H1 (cell line): ENCODE results near the gene PHF13.

Source experiments
- CTCF ChIP-seq, 3 experiments: IDR thresholded peaks; 1 replicate in 2 of 3; 2 replicates in 1 of 3; pipeline versions ENCODE4 v1.5.1 to v1.6.1; 2011; ENCODE audit warnings: low read length in 3 of 3, mild to moderate bottlenecking in 3 of 3, inconsistent platforms in 2 of 3, low read depth in 1 of 3, moderate library complexity in 1 of 3; ENCODE audit not compliant: insufficient read depth in 1 of 3; ENCODE audit errors: control extremely low read depth in 1 of 3
- EGR1 ChIP-seq: IDR thresholded peaks from 2 replicates; pipeline ENCODE4 v1.6.1; 2011; ENCODE audit warnings: low read depth, low read length, borderline replicate concordance
- EZH2 ChIP-seq: fragments of 200-600 bp; sonication (generic); IDR thresholded peaks from 2 replicates; pipeline ENCODE4 v1.7.1; 2012; ENCODE audit warnings: low read depth, mild to moderate bottlenecking, moderate library complexity, low read length, inconsistent platforms; ENCODE audit not compliant: severe bottlenecking
- FOSL1 ChIP-seq: IDR thresholded peaks from 2 replicates; pipeline ENCODE4 v1.6.1; 2011; ENCODE audit warnings: mild to moderate bottlenecking, low read depth, low read length, moderate library complexity; ENCODE audit not compliant: insufficient read depth
- HDAC2 ChIP-seq, 2 experiments: fragments of 300-600 bp in 1 of 2; sonication (generic) in 1 of 2; IDR thresholded peaks; 2 replicates each; pipeline ENCODE4 v1.6.1; 2011 to 2012; ENCODE audit warnings: low read depth in 2 of 2, low read length in 2 of 2, mild to moderate bottlenecking in 2 of 2, moderate library complexity in 2 of 2, borderline replicate concordance in 1 of 2, inconsistent platforms in 1 of 2
- JUN ChIP-seq: IDR thresholded peaks from 2 replicates; pipeline ENCODE4 v1.6.1; 2011; ENCODE audit warnings: low read depth, mild to moderate bottlenecking, improper control_type of control experiment, low read length
- POLR2A ChIP-seq, 2 experiments: IDR thresholded peaks; 1 replicate in 1 of 2; 2 replicates in 1 of 2; pipeline ENCODE4 v1.6.1; 2011; ENCODE audit warnings: low read depth in 2 of 2, low read length in 2 of 2, mild to moderate bottlenecking in 2 of 2; ENCODE audit errors: control extremely low read depth in 1 of 2
- POLR2AphosphoS5 ChIP-seq: IDR thresholded peaks from 2 replicates; pipeline ENCODE4 v1.6.1; 2011; ENCODE audit warnings: low read depth, low read length
- RAD21 ChIP-seq, 2 experiments: IDR thresholded peaks in 1 of 2; conservative IDR thresholded peaks in 1 of 2; 2 replicates each; pipeline ENCODE4 v1.6.1; 2011; ENCODE audit warnings: low read depth in 2 of 2, low read length in 2 of 2, improper control_type of control experiment in 1 of 2, inconsistent platforms in 1 of 2, mild to moderate bottlenecking in 1 of 2, moderate library complexity in 1 of 2
- RFX5 ChIP-seq: IDR thresholded peaks from 2 replicates; pipeline ENCODE4 v1.6.1; 2011; ENCODE audit warnings: low read depth, low read length, improper control_type of control experiment, borderline replicate concordance
- SIN3A ChIP-seq, 2 experiments: IDR thresholded peaks in 1 of 2; conservative IDR thresholded peaks in 1 of 2; 2 replicates each; pipeline ENCODE4 v1.6.1; 2011 to 2012; ENCODE audit warnings: low read length in 2 of 2, improper control_type of control experiment in 1 of 2, low read depth in 1 of 2, mild to moderate bottlenecking in 1 of 2
- TAF1 ChIP-seq: IDR thresholded peaks from 2 replicates; pipeline ENCODE4 v1.6.1; 2011; ENCODE audit warnings: mild to moderate bottlenecking, low read depth, low read length
- ZNF274 ChIP-seq: IDR thresholded peaks from 2 replicates; pipeline ENCODE4 v1.7.0; 2012; ENCODE audit warnings: low read length, borderline replicate concordance; ENCODE audit errors: extremely low read depth

- TF ChIP-seq EZH2 (no peak), RFX5 (no peak), CTCF (IDR thresholded peaks at IDR 0.05; ENCODE audit: control extremely low read depth in 1 of 3, insufficient read depth in 1 of 3, low read depth in 1 of 3, low read length in 3 of 3) (no peak), POLR2A (IDR thresholded peaks at IDR 0.05; ENCODE audit: control extremely low read depth in 1 of 2, low read depth in 2 of 2, low read length in 2 of 2) (no peak), ZNF274 (no peak), RAD21 (IDR thresholded peaks at IDR 0.05 in 1 of 2, conservative IDR thresholded peaks at IDR 0.05 in 1 of 2; ENCODE audit: low read depth in 2 of 2, low read length in 2 of 2) (no peak), TAF1 (no peak), POLR2AphosphoS5 (no peak), HDAC2 (IDR thresholded peaks at IDR 0.05; ENCODE audit: borderline replicate concordance in 1 of 2, low read depth in 2 of 2, low read length in 2 of 2) (no peak), JUN (no peak), SIN3A (conservative IDR thresholded peaks at IDR 0.05 in 1 of 2, IDR thresholded peaks at IDR 0.05 in 1 of 2; ENCODE audit: low read depth in 1 of 2, low read length in 2 of 2) (no peak), FOSL1 (no peak), EGR1 (no peak)
Measured at GRCh38 chr1:6596351-6596750, 17.2 kb upstream of the PHF13 start.
